Stimulated activated CD4-positive, alpha-beta T cell treated with anti-CD3 and anti-CD28 coated beads, Interleukin-15, amount 100 ng/mL, for 1 hour (primary cell): ENCODE results near the gene SYT2.
"Not testable (repeated sequence)": the region's sequence is repeated elsewhere in the genome, so short reads cannot be mapped to it uniquely, and the experiment has no call there.

Source experiments
- DNase-seq, 2 donors: peaks; one replicate each; pipeline ENCODE4 v3.0.0-alpha.2; 2020; ENCODE audit warnings: low read depth in 1 of 2, low spot score in 1 of 2

Gene SYT2

GRCh38 chr1:202643397-202644218, 66.6 kb downstream of the SYT2 start:
- DNase-seq = peak in 1 of 2 donors; percentile 10

DNA sequence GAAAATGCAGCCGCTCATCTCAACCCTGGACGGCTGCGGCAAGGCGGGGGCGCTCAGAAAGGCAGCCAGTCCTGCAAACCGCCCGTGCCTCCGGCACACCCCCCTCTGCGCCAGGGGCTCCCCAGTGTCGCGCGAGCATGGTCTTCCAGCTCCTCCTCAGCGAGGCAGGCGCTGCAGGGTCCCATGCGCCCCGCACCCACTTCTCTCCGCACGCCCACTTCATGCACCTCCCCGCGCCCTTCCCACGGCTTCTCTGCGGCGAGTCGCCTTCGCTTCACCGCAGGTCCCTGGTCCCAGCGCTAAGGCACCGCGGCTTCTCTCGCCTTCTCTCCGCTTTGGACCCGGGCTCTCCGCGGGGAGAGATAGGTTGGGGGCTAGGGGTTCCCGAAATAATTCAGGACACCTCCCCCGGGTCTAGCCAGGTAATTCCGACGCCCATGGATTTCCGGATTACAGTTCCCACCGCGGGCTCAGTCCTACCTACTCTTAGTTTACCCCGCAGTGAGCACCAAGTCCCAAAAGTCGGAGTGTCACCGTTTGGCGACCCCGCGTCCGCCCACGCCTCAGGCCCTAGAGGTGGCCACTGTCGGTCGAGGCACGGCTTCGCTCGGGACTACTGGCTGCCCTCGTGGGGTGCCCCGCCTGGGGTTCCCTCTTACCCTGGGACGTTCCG, 67.5 kb downstream of the SYT2 start:
- no peak for DNase-seq

DNA sequence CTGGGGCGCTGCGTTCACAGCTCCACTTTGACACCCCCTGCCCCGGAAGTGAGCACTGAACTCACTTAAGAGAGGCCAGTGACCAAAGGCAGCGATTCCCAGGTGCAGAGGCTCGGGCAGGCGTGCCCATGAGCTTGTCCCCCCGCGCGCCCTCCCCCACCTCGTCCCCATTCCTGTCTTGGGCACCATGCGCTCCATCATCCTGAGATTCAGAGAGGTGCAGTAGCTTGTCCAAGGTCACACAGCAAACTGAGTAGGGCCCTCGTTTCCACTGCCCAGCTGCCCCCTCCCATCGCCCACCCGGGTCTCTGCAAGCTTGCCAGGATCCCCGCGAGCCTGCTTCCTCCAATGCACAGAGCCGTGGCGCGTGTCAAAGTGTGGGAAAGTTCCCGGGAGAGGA, 68.0 kb downstream of the SYT2 start:
- DNase-seq = no peak

GRCh38 chr1:202639500-202639899, 70.8 kb downstream of the SYT2 start:
- no peak for DNase-seq

DNA sequence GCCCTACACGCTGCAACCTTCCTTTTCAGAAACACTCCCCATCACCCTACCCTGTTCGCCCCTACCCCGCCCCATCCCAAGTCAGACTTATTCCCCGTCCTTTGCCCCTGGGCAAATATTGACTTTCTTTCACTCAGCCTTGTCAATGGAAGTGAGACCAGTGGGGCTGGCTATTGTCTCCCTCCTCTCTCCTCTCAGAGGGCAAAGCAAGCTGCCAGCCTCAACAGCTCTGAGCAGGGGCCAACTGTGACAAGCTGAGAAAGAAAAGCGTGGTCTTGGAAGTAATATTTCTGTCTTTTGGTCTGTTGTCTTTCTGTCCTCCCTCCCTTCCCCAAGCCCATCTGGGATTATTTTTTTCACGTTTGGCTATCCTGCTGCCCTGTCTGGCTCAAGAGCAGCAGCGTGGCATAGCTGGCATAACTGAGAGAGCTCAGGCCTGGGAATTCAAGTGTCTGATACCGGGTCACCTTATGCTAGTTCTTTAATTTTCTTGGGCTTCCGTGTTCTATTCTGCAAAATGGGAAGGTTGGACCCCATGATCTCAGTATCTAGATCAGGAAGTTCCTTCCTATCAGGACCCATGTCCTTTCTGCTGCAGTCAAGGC, 71.5 kb downstream of the SYT2 start:
- not testable (repeated sequence) for DNase-seq

DNA sequence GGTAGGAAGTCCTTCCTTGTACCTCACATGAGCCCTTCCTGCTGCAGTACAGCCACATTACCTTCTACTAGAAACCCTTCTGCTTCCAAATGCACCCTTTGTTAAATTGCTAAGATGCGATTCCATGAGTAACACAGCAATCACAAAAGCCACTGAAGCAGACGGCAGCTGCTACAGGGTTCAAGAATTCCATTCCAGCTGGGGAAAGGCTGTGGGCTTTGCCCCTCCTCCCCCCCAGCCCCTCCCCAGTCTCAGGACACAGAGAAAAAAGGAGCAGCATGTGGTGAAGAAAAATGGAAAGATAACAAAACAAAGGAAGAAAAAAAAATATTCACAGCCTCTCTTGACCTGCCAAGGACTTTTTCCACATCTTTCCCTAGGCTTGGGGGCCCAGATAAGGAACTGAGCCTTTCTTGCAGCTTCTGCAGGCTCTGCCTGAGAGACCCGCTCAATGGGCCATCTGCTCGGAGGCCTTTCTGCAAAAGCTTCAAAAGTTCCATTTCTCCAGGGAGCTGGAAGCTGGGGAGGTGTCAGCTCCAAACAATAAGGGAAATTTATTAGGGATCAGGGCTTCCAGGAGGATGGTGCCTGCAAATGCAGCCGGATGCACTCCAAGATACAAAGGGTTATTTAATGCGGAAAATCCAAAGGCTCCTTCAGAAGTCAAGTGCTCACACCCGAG, 72.1 kb downstream of the SYT2 start:
- no peak for DNase-seq

DNA sequence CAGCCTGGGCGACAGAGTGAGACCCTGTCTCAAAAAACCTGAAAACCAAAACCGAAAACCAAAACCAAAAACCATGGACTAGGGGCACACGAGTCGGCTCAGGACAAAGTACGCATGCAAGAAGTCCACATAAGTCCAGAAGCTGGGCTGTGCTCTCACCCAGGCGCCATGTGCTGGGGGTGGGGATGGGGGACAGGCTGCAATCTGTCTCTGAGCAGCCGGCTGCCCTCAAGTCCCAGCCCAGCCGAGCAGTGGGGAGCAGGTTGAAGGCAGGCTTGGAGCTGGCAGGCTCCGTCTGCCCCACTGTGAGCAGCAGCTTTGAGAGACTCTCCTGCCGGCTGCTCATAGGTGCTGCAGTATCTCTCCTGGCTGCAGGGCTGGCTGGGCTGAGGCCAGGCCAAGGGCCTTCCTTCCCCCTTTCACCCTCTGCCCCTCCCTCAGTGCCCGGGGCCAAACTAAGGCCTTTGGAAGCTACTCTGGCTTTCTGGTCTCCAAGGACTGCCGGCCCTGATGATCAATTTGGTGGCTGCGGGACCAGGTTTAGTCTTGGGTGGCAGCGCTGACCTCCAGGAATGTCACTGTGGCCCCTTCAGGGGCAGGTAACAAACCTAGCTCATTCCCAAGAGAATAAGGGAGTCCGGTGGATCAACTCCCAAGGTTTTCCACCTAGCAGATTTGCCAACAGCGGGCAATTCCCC, 72.8 kb downstream of the SYT2 start:
- DNase-seq = not testable (repeated sequence)

- DNase-seq = not testable (repeated sequence)
These were observed 74.1 kb downstream of the SYT2 start for GRCh38 chr1:202636171-202636570.

- no peak for DNase-seq
These were observed 78.0 kb downstream of the SYT2 start for GRCh38 chr1:202632241-202632640.

GRCh38 chr1:202631076-202631923, 79.0 kb downstream of the SYT2 start:
- DNase-seq = no peak

- no peak for DNase-seq
These were observed 79.7 kb downstream of the SYT2 start for GRCh38 chr1:202630541-202630940.

- DNase-seq = not testable (repeated sequence)
These were observed 80.2 kb downstream of the SYT2 start for GRCh38 chr1:202630096-202630495.

DNA sequence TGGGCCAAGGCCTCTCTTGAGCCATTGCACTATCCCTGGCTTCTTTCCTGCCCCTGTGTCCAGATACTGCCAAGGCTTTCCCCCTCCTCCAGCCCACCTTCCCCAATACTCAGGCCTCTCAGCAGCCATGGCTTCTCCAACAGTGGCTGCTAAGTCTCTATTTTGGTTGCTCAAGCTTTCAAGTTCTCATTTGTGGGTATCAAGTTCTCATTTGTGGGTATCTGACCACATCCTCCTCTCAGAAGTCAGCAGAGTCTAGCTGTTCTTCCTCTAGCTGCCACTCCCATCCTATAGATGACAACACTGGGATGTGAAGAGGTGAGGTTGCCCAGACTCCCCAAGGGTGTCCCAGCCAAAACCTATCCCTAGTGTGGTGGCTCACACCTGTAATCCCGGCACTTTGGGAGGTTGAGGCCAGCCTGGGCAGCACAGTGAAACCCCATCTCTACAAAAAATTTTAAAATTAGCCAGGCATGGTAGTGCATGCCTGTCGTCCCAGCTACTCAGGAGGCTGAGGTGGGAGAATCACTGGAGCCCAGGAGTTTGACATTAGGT, 80.9 kb downstream of the SYT2 start:
- not testable (repeated sequence) for DNase-seq

DNA sequence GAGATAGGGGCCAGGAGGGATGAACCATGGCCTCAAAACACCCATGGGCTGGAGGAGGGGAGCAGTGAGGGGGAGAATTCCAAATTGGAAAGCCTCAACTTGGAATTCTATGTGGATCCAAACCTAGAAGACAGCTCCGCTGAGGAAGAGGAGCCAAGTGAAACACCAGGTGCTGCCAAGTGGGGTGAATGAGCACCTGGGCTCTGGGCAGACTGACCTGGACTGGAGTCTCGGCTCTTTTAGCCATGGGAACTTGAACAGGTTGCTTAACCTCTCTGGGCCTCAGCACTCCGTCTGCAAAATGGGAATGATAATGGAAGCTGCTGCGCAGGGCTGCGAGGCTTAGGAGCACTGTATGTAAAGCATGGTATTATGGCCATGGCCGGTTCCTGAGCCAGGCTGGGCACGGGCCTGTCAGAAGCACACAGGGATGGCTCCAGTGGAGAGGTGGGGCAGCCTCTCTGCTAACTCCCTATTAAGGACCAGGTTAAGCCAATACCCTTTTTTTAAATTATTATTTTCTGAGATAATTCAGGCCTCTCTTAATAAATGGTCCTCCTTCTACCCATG, 81.5 kb downstream of the SYT2 start:
- DNase-seq = no peak

- no peak for DNase-seq
These were observed 82.3 kb downstream of the SYT2 start for GRCh38 chr1:202627841-202628565.

DNA sequence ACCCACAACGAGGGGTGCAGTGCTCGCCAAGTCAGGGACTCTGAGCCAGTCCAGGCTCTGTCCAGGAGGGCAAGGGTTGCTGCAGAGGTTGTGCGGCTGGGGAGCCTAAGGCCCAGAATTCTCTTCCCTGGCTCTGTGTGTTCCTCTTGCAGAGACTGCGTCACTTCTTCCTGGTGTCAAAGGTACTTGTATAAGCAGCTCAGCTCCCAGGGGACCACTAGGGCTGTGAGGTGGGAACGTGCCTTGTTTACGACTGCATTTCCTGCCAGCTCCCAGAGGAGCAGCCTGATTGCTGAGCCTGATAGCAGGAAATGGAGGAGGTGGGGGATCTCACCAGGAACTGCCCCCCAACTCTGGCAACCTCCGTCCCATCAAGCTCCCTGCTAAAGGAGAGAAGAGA, 83.2 kb downstream of the SYT2 start:
- not testable (repeated sequence) for DNase-seq

GRCh38 chr1:202625416-202626360, 84.6 kb downstream of the SYT2 start:
- DNase-seq = peak in 1 of 2 donors; percentile 27

- no peak for DNase-seq
These were observed 85.5 kb downstream of the SYT2 start for GRCh38 chr1:202624781-202625108.
